Midbrain (tissue), 1 donor: ENCODE data around the gene TNFAIP8.
"Not testable (repeated sequence)": the region's sequence is repeated elsewhere in the genome, so short reads cannot be mapped to it uniquely, and the experiment has no call there.

Source experiments
- DNase-seq: peaks from one replicate; lab custom pipeline; 2025; lab: John Stamatoyannopoulos, UW

Gene TNFAIP8

GRCh38 chr5:119395080-119395836, 39.4 kb downstream of the TNFAIP8 start:
- DNase-seq = no peak

- no peak for DNase-seq
These were observed 40.3 kb downstream of the TNFAIP8 start for GRCh38 chr5:119396030-119396664.

GRCh38 chr5:119397518-119398380, 41.9 kb downstream of the TNFAIP8 start:
- DNase-seq = no peak

GRCh38 chr5:119398727-119399466, 43.1 kb downstream of the TNFAIP8 start:
- DNase-seq = no peak

- DNase-seq = no peak
These were observed 44.4 kb downstream of the TNFAIP8 start for GRCh38 chr5:119400245-119400644.

- no peak for DNase-seq
These were observed 46.3 kb downstream of the TNFAIP8 start for GRCh38 chr5:119402081-119402480.

GRCh38 chr5:119402555-119402954, 46.7 kb downstream of the TNFAIP8 start:
- DNase-seq = no peak

GRCh38 chr5:119404033-119404432, 48.2 kb downstream of the TNFAIP8 start:
- no peak for DNase-seq

GRCh38 chr5:119405419-119405818, 49.6 kb downstream of the TNFAIP8 start:
- DNase-seq = no peak

- DNase-seq = no peak
These were observed 50.8 kb downstream of the TNFAIP8 start for GRCh38 chr5:119406551-119407110.

- no peak for DNase-seq
These were observed 53.5 kb downstream of the TNFAIP8 start for GRCh38 chr5:119409235-119409815.

- DNase-seq = no peak
These were observed 54.8 kb downstream of the TNFAIP8 start for GRCh38 chr5:119410448-119411159.

GRCh38 chr5:119411361-119412278, 55.8 kb downstream of the TNFAIP8 start:
- DNase-seq = peak; percentile 79

- DNase-seq = no peak
These were observed 56.7 kb downstream of the TNFAIP8 start for GRCh38 chr5:119412279-119413227.

- DNase-seq = not testable (repeated sequence)
These were observed 58.4 kb downstream of the TNFAIP8 start for GRCh38 chr5:119414124-119414734.

GRCh38 chr5:119417891-119418605, 62.2 kb downstream of the TNFAIP8 start:
- no peak for DNase-seq

GRCh38 chr5:119418606-119419100, 62.8 kb downstream of the TNFAIP8 start:
- DNase-seq = no peak
